ENCODE measurements around the gene POLR1G.

DNA sequence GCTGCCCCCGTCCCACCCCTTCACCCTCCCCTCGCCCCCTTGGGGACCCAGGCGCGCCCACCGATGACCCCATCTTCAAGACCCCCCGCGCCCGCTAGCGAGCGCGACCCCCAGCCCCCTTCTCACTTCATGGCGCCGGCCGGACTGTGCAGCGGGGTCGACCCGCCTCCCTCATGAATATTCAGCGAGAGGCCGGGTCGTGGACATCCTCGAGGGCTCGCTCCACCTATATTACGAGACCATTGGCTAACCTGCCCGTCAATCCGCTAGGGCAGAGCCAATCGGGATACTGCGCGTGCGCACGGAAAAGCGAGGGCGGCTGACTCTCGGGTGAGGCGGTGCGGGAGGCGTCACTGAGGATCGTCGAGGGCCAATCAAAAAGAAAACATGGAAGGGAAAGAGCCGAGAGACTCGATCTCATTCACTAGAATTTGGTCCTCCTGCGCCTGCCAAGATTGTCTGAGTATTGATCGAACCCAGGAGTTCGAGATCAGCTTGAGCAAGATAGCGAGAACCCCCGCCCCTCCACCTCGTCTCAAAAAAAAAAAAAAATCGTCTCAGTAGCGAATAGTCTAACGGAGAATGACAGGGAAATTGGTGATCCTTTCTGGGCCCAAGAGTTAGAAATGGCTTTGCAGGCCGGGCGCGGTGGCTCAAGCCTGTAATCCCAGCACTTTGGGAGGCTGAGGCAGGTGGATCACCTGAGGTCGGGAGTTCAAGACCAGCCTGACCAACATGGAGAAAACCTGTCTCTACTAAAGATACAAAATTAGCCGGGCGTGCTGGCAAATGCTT lies 35.8 kb upstream of the POLR1G start, which contains the start of gene ERCC2:
- no peak for TF ChIP-seq CTCF (IDR thresholded peaks at IDR 0.05)
- no peak for TF ChIP-seq EP300 (IDR thresholded peaks at IDR 0.05)
